ENCODE measurements around the gene CRHR1. TPM values are rescaled to one million over a fixed set of nuclear protein-coding genes. Genes with fewer than 3 reads are reported as not detected.

Gene CRHR1
- total RNA-seq, 1 experiment from 2014 or later: not detected

DNA sequence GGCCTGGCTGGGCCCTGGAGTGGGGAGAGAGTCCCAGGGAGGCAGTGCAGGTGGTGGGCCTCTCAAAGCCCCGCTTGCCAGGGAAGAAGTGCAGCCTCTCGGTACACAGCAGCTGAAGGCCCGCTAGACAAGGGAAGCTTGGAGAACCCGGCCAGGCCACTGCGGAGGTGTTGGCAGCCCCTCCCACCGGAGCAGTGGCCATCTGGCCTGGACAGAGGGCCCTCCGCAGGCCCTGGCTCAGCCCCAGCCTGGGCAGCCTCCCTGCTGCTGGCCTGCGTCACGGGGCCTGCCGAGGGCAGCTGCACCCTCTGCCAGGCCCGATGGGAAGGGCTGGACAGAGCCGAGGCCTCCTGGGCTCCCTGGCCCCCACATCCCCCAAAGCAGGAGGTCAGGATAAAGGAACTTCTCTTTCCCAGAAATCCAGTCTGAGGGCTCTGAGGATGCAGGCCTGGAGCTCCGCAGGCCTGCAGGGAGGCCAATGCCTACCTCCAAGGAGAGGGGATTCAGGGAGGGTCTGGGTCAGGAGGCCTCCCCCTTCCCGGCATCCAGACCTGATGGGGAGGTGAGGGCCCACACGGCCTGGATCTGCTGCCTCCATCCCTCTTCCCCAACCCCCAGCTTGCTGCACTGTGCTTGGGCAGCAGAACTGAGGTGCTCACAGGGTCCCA lies 64.9 kb downstream of the CRHR1 start:
- H3K9ac ChIP-seq (ENCODE audit: low read length): no peak overlapping the region
- no peaks in the 10 kb centered on the region for H3F3A ChIP-seq (ENCODE audit: low read length, unreplicated experiment)
- no peaks in the 10 kb centered on the region; the same call in 1 of the 2 replicates for H3K27me3 ChIP-seq (ENCODE audit: low read length)
- TF ChIP-seq EZH2 (IDR thresholded peaks at IDR 0.05; ENCODE audit: low read length, unreplicated experiment): no peak
- TF ChIP-seq EZH2phosphoT487 (IDR thresholded peaks at IDR 0.05; ENCODE audit: borderline replicate concordance, low read length): no peak
- TF ChIP-seq, protein P1, sequence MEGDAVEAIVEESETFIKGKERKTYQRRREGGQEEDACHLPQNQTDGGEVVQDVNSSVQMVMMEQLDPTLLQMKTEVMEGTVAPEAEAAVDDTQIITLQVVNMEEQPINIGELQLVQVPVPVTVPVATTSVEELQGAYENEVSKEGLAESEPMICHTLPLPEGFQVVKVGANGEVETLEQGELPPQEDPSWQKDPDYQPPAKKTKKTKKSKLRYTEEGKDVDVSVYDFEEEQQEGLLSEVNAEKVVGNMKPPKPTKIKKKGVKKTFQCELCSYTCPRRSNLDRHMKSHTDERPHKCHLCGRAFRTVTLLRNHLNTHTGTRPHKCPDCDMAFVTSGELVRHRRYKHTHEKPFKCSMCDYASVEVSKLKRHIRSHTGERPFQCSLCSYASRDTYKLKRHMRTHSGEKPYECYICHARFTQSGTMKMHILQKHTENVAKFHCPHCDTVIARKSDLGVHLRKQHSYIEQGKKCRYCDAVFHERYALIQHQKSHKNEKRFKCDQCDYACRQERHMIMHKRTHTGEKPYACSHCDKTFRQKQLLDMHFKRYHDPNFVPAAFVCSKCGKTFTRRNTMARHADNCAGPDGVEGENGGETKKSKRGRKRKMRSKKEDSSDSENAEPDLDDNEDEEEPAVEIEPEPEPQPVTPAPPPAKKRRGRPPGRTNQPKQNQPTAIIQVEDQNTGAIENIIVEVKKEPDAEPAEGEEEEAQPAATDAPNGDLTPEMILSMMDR (conservative IDR thresholded peaks at IDR 0.05; ENCODE audit: low read depth, low read length): no peak
- no peaks in the 10 kb centered on the region for H4K20me1 ChIP-seq (ENCODE audit: low read length)
- ATAC-seq (no peak), DNase-seq (no peak)
- no peak overlapping the region for H2AFZ ChIP-seq (ENCODE audit: low read length)
- H3K4me2 ChIP-seq (ENCODE audit: low read length): no peak overlapping the region
- H3K4me3 ChIP-seq (ENCODE audit: low read length): no peak overlapping the region
- ChIA-PET POLR2A (ENCODE audit: unreplicated experiment) (interaction anchor here (0.6 kb wide), 1 partner anchor 207 kb away, joined by 3 read pairs; no protein-coding TSS in a partner anchor), CTCF (interaction anchor here (1.4 kb wide), 1 partner anchor 209 kb away, joined by 5 read pairs; no protein-coding TSS in a partner anchor)
- no peaks in the 10 kb centered on the region for H3K36me3 ChIP-seq (ENCODE audit: low read depth, low read length)
- H3K27ac ChIP-seq (ENCODE audit: low read length): no peak overlapping the region
- no peaks in the 10 kb centered on the region for H3K9me2 ChIP-seq (replicated peaks; ENCODE audit: low read length)
- H3K9me3 ChIP-seq (ENCODE audit: low read length): no peaks in the 10 kb centered on the region
- no peaks in the 10 kb centered on the region for H3K79me2 ChIP-seq (ENCODE audit: low read length)
- no peaks in the 10 kb centered on the region for H3K4me1 ChIP-seq (ENCODE audit: insufficient read depth, low read length)
- BruUV-seq (replicated peaks): no TSS peak
- intact Hi-C loops (cut with micrococcal nuclease): no loop called here

DNA sequence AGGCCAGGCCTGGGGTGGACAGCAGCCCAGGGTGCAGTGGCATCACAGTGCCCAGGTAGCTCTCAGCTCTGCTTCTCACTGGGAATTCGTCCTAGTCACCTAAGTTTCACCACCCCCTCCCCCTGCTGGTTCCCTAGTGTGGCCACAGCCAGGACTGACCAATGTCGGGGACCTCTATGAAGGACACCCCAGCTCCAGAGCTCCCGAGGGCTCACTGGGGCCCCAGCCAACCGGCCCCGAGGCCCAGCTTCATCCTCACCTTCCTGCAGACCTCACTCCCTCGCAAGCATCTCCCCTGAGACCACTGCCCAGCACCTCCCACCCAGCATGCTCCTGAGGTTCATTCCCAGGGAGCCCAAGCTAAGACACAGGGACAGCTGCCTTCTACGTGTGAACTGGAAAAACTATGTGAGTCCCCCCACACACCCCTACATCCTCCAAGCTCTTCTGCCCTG lies 65.4 kb downstream of the CRHR1 start:
- POLR2A ChIA-PET (ENCODE audit: unreplicated experiment): interaction anchor here (0.6 kb wide), 1 partner anchor 208 kb away, joined by 3 read pairs; no protein-coding TSS in a partner anchor
- ATAC-seq (no peak), DNase-seq (no peak)
- Histone ChIP-seq H3K79me2 (ENCODE audit: low read length) (no peaks in the 10 kb centered on the region), H3K27me3 (ENCODE audit: low read length) (no peaks in the 10 kb centered on the region; the same call in 1 of the 2 replicates), H3K4me2 (ENCODE audit: low read length) (no peak overlapping the region), H3K36me3 (ENCODE audit: low read depth, low read length) (no peaks in the 10 kb centered on the region), H3K27ac (ENCODE audit: low read length) (no peak overlapping the region), H3K9me3 (ENCODE audit: low read length) (no peaks in the 10 kb centered on the region), H3K4me1 (ENCODE audit: insufficient read depth, low read length) (no peaks in the 10 kb centered on the region), H3K9ac (ENCODE audit: low read length) (no peak overlapping the region), H2AFZ (ENCODE audit: low read length) (no peak overlapping the region), H3F3A (ENCODE audit: low read length, unreplicated experiment) (no peaks in the 10 kb centered on the region), H4K20me1 (ENCODE audit: low read length) (no peaks in the 10 kb centered on the region), H3K9me2 (replicated peaks; ENCODE audit: low read length) (no peaks in the 10 kb centered on the region), H3K4me3 (ENCODE audit: low read length) (no peak overlapping the region)
- intact Hi-C loops (cut with micrococcal nuclease): no loop called here
- TF ChIP-seq EZH2phosphoT487 (IDR thresholded peaks at IDR 0.05; ENCODE audit: borderline replicate concordance, low read length) (no peak), EZH2 (IDR thresholded peaks at IDR 0.05; ENCODE audit: low read length, unreplicated experiment) (no peak)
- TF ChIP-seq, protein P1 (conservative IDR thresholded peaks at IDR 0.05; ENCODE audit: low read depth, low read length): no peak
- no TSS peak for BruUV-seq (replicated peaks)
- CTCF ChIA-PET: interaction anchor here (1.4 kb wide), 1 partner anchor 209 kb away, joined by 5 read pairs; no protein-coding TSS in a partner anchor

DNA sequence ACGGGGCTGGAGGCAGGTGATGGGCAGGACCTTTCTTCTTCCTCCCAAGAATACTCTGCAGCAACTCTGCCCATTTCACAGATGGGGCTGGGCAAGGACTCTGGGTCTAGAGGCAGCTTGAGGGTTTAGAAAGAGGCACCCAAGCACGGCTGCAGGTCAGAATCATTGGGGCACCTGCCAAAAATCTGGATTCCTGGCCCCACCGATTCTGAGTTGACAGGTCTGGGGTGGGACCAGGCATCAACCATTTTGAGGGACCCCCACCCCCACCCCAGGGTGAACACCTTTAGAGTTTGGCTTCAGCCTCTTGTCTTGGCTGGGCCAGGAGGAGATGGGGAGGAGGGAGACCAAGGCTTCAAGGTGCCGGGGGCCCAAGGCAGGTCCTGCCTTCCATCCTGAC lies 65.9 kb downstream of the CRHR1 start:
- Histone ChIP-seq H3F3A (ENCODE audit: low read length, unreplicated experiment) (no peaks in the 10 kb centered on the region), H3K27me3 (ENCODE audit: low read length) (peaks cover under 1% of the 10 kb centered on the region; the same call in 1 of the 2 replicates), H3K4me1 (ENCODE audit: insufficient read depth, low read length) (no peaks in the 10 kb centered on the region), H3K4me3 (ENCODE audit: low read length) (no peak overlapping the region), H3K36me3 (ENCODE audit: low read depth, low read length) (no peaks in the 10 kb centered on the region), H2AFZ (ENCODE audit: low read length) (no peak overlapping the region), H4K20me1 (ENCODE audit: low read length) (no peaks in the 10 kb centered on the region), H3K79me2 (ENCODE audit: low read length) (no peaks in the 10 kb centered on the region), H3K9me2 (replicated peaks; ENCODE audit: low read length) (no peaks in the 10 kb centered on the region), H3K27ac (ENCODE audit: low read length) (no peak overlapping the region), H3K9ac (ENCODE audit: low read length) (no peak overlapping the region), H3K9me3 (ENCODE audit: low read length) (no peaks in the 10 kb centered on the region), H3K4me2 (ENCODE audit: low read length) (no peak overlapping the region)
- ChIA-PET POLR2A (ENCODE audit: unreplicated experiment) (no interaction called here), CTCF (no interaction called here)
- intact Hi-C loops (cut with micrococcal nuclease): no loop called here
- no TSS peak for BruUV-seq (replicated peaks)
- TF ChIP-seq, protein P1 (conservative IDR thresholded peaks at IDR 0.05; ENCODE audit: low read depth, low read length): no peak
- ATAC-seq (no peak), DNase-seq (no peak)

Measured in PC-3 (cell line).